Tibial nerve (tissue), 4 donors: ENCODE results near the gene CHM.

Source experiments
- EP300 ChIP-seq, 2 donors: sonication (generic); formaldehyde crosslinking; IDR thresholded peaks; one replicate each; pipeline ENCODE4 v1.6.1; 2017; ENCODE audit warnings: antibody characterized with exemption in 2 of 2, mild to moderate bottlenecking in 1 of 2
- POLR2A ChIP-seq, 2 donors: fragments of 450-650 bp; IDR thresholded peaks; one replicate each; pipeline ENCODE4 v1.6.1; 2017; ENCODE audit warnings: antibody characterized with exemption in 2 of 2, mild to moderate bottlenecking in 2 of 2, moderate library complexity in 2 of 2
- TF ChIP-seq, protein P1 (sequence below), 5 experiments: fragments of 200-600 bp in 3 of 5; fragments of 450-650 bp in 2 of 5; sonication (generic) in 3 of 5; IDR thresholded peaks; one replicate each; pipeline ENCODE4 v1.5.1; 2016 to 2019; ENCODE audit warnings: antibody characterized with exemption in 5 of 5, mild to moderate bottlenecking in 3 of 5, moderate library complexity in 2 of 5

DNA sequence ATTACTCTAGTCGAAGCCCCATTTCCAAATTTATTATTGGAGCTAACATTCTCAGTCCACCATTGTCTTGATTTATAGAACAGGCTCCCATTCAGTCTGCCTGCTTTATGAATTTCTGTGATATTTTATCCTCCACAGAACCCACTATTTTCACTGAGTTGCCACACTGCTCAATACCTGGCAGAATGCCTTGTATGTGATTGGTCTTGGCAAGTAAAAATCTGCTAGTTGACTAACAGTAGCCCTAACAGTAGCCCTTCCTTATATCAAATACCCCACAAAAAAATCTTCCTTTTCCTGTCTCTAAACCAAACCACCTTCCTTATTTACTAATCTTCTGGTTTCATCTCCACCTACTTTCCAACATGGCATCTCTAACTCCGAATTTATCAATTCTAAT is 82.6 kb downstream of the CHM start:
- TF ChIP-seq, protein P1, sequence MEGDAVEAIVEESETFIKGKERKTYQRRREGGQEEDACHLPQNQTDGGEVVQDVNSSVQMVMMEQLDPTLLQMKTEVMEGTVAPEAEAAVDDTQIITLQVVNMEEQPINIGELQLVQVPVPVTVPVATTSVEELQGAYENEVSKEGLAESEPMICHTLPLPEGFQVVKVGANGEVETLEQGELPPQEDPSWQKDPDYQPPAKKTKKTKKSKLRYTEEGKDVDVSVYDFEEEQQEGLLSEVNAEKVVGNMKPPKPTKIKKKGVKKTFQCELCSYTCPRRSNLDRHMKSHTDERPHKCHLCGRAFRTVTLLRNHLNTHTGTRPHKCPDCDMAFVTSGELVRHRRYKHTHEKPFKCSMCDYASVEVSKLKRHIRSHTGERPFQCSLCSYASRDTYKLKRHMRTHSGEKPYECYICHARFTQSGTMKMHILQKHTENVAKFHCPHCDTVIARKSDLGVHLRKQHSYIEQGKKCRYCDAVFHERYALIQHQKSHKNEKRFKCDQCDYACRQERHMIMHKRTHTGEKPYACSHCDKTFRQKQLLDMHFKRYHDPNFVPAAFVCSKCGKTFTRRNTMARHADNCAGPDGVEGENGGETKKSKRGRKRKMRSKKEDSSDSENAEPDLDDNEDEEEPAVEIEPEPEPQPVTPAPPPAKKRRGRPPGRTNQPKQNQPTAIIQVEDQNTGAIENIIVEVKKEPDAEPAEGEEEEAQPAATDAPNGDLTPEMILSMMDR (IDR thresholded peaks at IDR 0.05) = no peak
- TF ChIP-seq POLR2A (IDR thresholded peaks at IDR 0.05) (no peak), EP300 (IDR thresholded peaks at IDR 0.05) (no peak)
